8988T (cell line): Measurements from ENCODE around the gene RPS3A.
"Not testable (repeated sequence)": the region's sequence is repeated elsewhere in the genome, so short reads cannot be mapped to it uniquely, and the experiment has no call there.

Source experiments
- DNase-seq: peaks from one replicate; pipeline ENCODE4 v3.0.0; 2011

The RPS3A gene

DNA sequence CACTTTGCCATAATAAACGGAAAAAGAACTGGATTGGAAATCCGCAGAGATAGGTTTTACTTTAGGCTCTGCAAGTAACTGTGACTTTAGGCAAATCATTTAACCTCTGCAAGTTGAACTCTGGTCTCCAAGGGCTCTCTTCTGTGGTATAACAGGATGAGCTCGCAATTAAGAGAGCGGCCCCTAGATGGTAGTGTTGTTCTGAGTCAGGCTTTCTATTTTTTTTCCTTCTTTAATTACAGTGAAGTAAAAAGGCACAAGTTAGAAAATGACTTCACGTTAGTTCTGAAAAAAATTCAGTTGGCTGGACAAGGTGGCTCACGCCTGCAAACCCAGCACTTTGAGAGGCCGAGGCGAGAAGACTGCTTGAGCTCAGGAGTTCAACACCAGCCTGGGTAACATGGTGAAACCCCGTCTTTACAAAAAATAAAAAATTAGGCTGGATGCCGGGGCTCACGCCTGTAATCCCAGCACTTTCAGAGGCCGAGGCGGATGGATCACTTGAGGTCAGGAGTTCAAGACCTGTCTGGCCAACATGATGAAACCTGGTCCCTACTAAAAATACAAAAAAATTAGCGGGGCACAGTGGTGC is 18.0 kb downstream of the RPS3A start:
- DNase-seq: no peak

DNA sequence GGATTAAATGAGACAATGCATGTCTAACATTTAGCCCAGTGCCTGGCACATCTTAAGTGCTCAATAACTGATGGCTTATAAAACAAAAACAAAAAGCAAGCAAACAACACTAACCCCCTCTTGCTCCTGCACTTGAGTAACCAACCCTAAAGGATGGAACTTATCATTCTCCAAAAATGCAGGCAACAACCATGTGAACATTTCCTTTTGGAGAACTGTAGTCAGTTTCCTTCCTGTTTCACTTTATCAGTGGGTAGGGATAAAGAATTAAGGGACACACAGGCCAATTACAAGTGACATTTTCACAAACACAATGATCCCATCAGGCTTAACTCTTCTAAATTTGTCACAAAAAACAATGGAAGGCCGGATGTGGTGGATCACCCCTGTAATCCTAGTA is 30.4 kb downstream of the RPS3A start:
- no peak for DNase-seq

DNA sequence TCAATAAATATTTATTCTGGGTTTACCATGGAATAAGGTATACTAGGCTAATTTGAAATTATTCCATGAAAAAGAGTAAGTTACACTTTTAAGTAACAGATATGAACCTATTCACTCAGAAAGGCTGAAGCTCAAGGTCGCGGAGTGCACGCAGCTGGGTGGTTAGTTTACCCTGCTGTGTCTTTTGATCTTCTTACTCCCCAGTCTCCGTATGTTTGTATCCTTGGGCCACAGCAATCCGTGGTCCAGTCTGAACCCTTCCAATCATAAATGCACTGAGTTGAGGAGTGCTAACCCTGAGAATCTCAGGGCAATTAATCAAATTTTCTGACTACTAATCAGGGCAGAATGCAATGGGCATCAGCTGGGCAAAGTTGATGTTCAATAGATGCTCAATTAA is 33.9 kb downstream of the RPS3A start:
- no peak for DNase-seq

GRCh38 chr4:151136048-151136447 is 36.6 kb downstream of the RPS3A start:
- not testable (repeated sequence) for DNase-seq

- DNase-seq: no peak
Measured at GRCh38 chr4:151139814-151140213, 40.4 kb downstream of the RPS3A start.

DNA sequence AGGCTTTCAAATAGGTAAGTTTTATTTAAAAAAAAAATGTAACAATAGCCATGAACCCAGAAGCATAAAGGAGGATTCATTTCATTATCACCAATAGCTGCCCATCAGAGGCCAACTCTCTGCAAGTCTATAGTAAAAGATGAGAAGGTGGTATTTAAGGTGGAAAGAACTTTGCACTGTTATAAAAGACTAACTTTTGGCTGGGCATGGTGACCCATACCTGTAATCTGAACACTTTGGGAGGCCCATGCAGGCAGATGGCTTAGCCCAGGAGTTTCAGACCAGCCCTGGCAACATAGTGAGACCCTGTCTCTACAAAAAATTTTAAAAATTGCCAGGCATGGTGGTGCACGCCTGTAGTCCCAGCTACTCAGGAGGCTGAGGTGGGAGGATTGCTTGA is 43.3 kb downstream of the RPS3A start:
- no peak for DNase-seq

- no peak for DNase-seq
Measured at GRCh38 chr4:151143162-151143561, 43.7 kb downstream of the RPS3A start.

DNA sequence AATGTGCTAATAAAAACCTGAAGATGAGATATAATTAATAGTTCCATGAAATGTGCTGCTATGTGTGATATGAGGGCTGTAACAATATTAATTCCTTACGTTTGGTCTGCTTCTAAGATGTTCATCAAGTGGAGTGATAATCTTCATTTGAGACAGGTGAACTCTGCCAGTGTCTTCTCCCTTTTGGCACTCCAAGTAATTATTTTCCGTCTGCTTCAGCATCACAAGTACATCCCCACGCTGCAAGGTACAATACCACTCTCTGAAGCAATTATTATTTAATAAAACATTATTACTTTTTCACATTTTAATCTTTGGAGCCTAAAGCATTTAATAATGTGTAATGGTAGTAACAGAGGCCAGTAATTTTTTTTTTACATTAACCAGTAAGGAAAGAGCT is 44.4 kb downstream of the RPS3A start:
- DNase-seq: no peak

- no peak for DNase-seq
Measured at GRCh38 chr4:151144329-151145072, 45.1 kb downstream of the RPS3A start.

- DNase-seq: no peak
Measured at GRCh38 chr4:151147000-151147399, 47.6 kb downstream of the RPS3A start.

DNA sequence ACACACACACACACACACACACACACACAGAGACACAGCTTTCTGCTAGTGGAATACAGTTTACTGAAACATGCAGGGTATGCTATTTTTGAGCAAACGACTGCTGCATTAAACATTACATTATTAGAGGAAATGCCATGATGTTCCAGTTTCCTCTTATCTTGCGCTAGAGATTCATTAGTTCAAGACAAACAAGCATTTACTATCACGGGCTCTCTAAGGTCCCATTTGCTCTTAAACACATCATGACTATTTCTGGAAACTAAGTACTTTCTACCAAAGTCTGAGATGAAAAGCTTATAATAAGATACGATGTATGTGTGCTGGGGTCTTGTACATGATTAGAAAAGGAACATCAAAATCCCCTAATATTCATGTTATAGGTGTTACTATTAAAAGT is 48.8 kb downstream of the RPS3A start:
- no peak for DNase-seq

GRCh38 chr4:151150821-151151580 is 51.6 kb downstream of the RPS3A start:
- DNase-seq: no peak

- no peak for DNase-seq
Measured at GRCh38 chr4:151152028-151152427, 52.6 kb downstream of the RPS3A start.

DNA sequence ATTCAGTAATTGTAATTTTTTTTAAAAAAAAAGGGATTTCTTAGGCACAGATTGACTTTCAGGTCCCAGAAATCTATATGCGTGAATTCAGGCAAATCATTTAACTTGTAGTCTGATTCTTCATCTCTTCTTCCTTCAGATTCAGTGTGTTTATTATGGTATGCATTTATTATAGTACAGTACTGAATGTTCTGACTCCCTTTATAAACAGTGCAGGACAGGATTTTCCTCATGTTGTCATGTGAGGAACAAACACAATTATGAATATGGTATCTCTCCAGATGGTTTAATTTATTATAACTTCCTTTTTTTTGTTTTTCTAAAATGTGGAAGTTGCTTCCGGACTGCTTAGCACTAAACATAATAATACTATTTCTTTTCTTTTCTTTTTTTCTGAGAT is 54.2 kb downstream of the RPS3A start:
- no peak for DNase-seq
